GM12891 (cell line): Measurements from ENCODE around the gene RUNX3.

Experiments
- PAX5 ChIP-seq: IDR thresholded peaks from 2 replicates; pipeline ENCODE4 v1.6.1; 2011; ENCODE audit warnings: low read length, moderate library complexity, mild to moderate bottlenecking; ENCODE audit not compliant: insufficient read depth, severe bottlenecking
- POLR2A ChIP-seq: IDR thresholded peaks from 2 replicates; pipeline ENCODE4 v1.6.1; 2011; ENCODE audit warnings: low read depth, low read length, control low read depth
- POU2F2 ChIP-seq: IDR thresholded peaks from 2 replicates; pipeline ENCODE4 v1.6.1; 2011; ENCODE audit warnings: low read depth, mild to moderate bottlenecking, control low read depth, low read length, moderate library complexity
- SPI1 ChIP-seq: IDR thresholded peaks from 2 replicates; pipeline ENCODE4 v1.6.1; 2011; ENCODE audit warnings: low read depth, low read length, control low read depth
- TAF1 ChIP-seq: IDR thresholded peaks from 2 replicates; pipeline ENCODE4 v1.6.1; 2011; ENCODE audit warnings: low read depth, low read length, control low read depth

GRCh38 chr1:24935615-24936484 lies 5.8 kb upstream of the RUNX3 start:
- TF ChIP-seq TAF1 (0 out of 2 replicates have a peak, but pooled peaks have one; percentile 21), SPI1 (no peak), POLR2A (no peak; the same call in 1 of the 2 replicates), PAX5 (peak; percentile 5), POU2F2 (no peak)
